ENCODE data around the gene EXTL1. TPM values are rescaled to one million over a fixed set of nuclear protein-coding genes. Genes with fewer than 3 reads are reported as not detected.

EXTL1 gene
- total RNA-seq, 1 experiment from 2014 or later = 1.0 TPM

DNA sequence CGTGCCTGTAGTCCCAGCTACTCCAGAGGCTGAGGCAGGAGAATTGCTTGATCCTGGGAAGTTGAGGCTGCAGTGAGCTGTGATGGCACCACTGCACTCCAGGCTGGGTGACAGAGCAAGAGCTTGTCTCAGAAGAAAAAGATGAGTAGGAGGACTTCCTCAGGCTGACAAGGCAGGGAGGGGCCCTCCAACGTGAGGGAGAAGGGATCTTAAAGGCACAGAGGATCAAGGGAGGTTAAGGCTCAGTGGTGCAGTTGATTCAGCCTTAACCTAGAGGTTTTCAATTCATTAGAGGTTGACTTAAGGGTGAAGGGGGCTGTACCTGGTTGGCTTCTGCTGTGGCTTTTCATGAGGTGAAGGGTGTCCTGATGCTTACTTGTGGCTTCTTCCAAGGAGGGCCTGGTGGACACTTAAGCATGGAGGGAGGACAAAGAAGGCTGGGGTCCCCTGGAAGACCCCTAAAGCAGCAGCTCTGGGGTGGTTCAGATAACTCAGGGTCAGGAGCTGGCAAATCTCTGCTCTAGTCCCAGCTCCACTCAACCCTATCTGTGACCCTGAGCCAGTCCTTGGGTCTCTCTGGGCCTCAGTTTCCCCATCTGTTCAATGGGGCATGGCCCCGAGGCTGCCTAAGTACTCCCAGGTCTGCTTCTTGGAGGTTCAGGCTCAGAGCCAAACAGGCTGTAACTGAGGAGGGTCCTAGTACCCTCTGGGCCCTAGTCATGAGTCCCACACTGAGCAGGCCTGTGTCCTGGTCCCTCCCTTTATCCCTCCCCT lies 6.3 kb downstream of the EXTL1 start:
- H4K8ac ChIP-seq (replicated peaks; ENCODE audit: insufficient read length, low read depth, low read length) = no peak overlapping the region
- H2BK20ac ChIP-seq (ENCODE audit: low read depth, low read length, poor library complexity, severe bottlenecking) = no peak overlapping the region
- H4K20me1 ChIP-seq (ENCODE audit: control insufficient read depth, insufficient read depth, insufficient read length) = no peaks in the 10 kb centered on the region
- DNase-seq = no peak
- no peak overlapping the region for H2BK120ac ChIP-seq (ENCODE audit: low read depth, low read length, poor library complexity, severe bottlenecking)
- H3K4me2 ChIP-seq (ENCODE audit: insufficient read depth, insufficient read length, low read length) = no peak overlapping the region
- no peak overlapping the region for H3K9ac ChIP-seq (ENCODE audit: extremely low read depth, insufficient read length, low read length)
- H3K79me1 ChIP-seq (ENCODE audit: insufficient read depth, low read depth, low read length, poor library complexity, severe bottlenecking) = no peaks in the 10 kb centered on the region
- no peaks in the 10 kb centered on the region for H3K79me2 ChIP-seq (ENCODE audit: insufficient read depth, low read length)
- H3K27ac Mint-ChIP-seq = no peak overlapping the region; a peak in 1 of 7 replicates
- no peak overlapping the region for H2BK5ac ChIP-seq (ENCODE audit: insufficient read length, low read length)
- H2AK5ac ChIP-seq (ENCODE audit: insufficient read length, low read length) = no peak overlapping the region
- no peak overlapping the region for H3K4ac ChIP-seq (ENCODE audit: low read depth, low read length)
- no peak overlapping the region for H2BK15ac ChIP-seq (ENCODE audit: low read depth, low read length)
- H3K27me3 ChIP-seq (ENCODE audit: insufficient read depth, low read length) = no peaks in the 10 kb centered on the region
- H3K4me1 ChIP-seq (ENCODE audit: insufficient read depth, low read length) = no peaks in the 10 kb centered on the region
- H3K23me2 ChIP-seq (ENCODE audit: insufficient read length, low read depth, low read length, poor library complexity, severe bottlenecking) = no peaks in the 10 kb centered on the region
- WGBS (ENCODE audit: extremely low coverage, insufficient read length, low lambda C conversion rate) = no CpG with 5 or more reads among the region's 3 CpGs
- H3K9me3 ChIP-seq (ENCODE audit: control insufficient read depth, low read depth, low read length) = no peaks in the 10 kb centered on the region
- no peak overlapping the region for H3K27ac ChIP-seq (ENCODE audit: insufficient read length, low read depth, low read length)
- H3T11ph ChIP-seq (ENCODE audit: low read length) = no peak overlapping the region
- H2AFZ ChIP-seq (ENCODE audit: low read length) = no peak overlapping the region
- no peak overlapping the region; a peak in 1 of 5 replicates for H3K4me3 Mint-ChIP-seq
- H3K36me3 Mint-ChIP-seq (ENCODE audit: insufficient read depth in 1 of 3, low read depth in 3 of 3) = no peaks in the 10 kb centered on the region
- no peak overlapping the region for H4K91ac ChIP-seq (ENCODE audit: insufficient read length, low read depth, low read length)
- peaks cover 0 to 12% of the 10 kb centered on the region in 2 experiments; a peak in 2 of 4 replicates for H3K4me1 Mint-ChIP-seq
- no peaks in the 10 kb centered on the region for H3K9me3 Mint-ChIP-seq
- H3K56ac ChIP-seq (ENCODE audit: insufficient read length, low read depth, low read length) = no peak overlapping the region
- TF ChIP-seq, protein P1, sequence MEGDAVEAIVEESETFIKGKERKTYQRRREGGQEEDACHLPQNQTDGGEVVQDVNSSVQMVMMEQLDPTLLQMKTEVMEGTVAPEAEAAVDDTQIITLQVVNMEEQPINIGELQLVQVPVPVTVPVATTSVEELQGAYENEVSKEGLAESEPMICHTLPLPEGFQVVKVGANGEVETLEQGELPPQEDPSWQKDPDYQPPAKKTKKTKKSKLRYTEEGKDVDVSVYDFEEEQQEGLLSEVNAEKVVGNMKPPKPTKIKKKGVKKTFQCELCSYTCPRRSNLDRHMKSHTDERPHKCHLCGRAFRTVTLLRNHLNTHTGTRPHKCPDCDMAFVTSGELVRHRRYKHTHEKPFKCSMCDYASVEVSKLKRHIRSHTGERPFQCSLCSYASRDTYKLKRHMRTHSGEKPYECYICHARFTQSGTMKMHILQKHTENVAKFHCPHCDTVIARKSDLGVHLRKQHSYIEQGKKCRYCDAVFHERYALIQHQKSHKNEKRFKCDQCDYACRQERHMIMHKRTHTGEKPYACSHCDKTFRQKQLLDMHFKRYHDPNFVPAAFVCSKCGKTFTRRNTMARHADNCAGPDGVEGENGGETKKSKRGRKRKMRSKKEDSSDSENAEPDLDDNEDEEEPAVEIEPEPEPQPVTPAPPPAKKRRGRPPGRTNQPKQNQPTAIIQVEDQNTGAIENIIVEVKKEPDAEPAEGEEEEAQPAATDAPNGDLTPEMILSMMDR (conservative IDR thresholded peaks at IDR 0.05) = no peak
- no peak overlapping the region for H2BK12ac ChIP-seq (ENCODE audit: insufficient read length, low read depth, low read length)
- no peak overlapping the region for H3K18ac ChIP-seq (ENCODE audit: insufficient read length, low read depth, low read length)
- no peak overlapping the region for H4K5ac ChIP-seq (ENCODE audit: insufficient read length, low read depth, low read length)
- H3K14ac ChIP-seq (ENCODE audit: insufficient read depth, low read length) = no peak overlapping the region; the same call in 1 of the 2 replicates
- H3K27me3 Mint-ChIP-seq (ENCODE audit: low read depth) = peaks cover 17% of the 10 kb centered on the region
- H3K23ac ChIP-seq (ENCODE audit: insufficient read length, low read depth, low read length) = no peak overlapping the region

Data from H9 (cell line).